Mononuclear cell (primary cell): ENCODE results near the gene FAM20C. TPM values are rescaled to one million over a fixed set of nuclear protein-coding genes. Genes with fewer than 3 reads are reported as not detected.
"Not testable (repeated sequence)": the region's sequence is repeated elsewhere in the genome, so short reads cannot be mapped to it uniquely, and the experiment has no call there.

ENCODE experiments used
- H3K27me3 ChIP-seq: 2 replicates; pipeline ENCODE4 v1.6.0; 2011; ENCODE audit warnings: low read length, control low read depth; ENCODE audit not compliant: insufficient read depth
- H3K4me1 ChIP-seq: 2 replicates; pipeline ENCODE4 v1.5.1; 2011; ENCODE audit warnings: mild to moderate bottlenecking, low read length, control low read depth; ENCODE audit not compliant: insufficient read depth
- H3K4me3 ChIP-seq: 2 replicates; pipeline ENCODE4 v1.5.1; 2011; ENCODE audit warnings: mild to moderate bottlenecking, low read length, moderate library complexity
- H3K9me3 ChIP-seq: 2 replicates; pipeline ENCODE4 v1.5.1; 2011; ENCODE audit warnings: low read depth, mild to moderate bottlenecking, control low read depth, low read length
- total RNA-seq: library from RNA; depleted of rRNA; stranded (reverse); fragments of >200 nt; gene quantifications from one replicate; pipeline ENCODE4 v1.2.3, GENCODE V29; 2012

FAM20C gene
- total RNA-seq, 1 donor: 15.3 TPM

DNA sequence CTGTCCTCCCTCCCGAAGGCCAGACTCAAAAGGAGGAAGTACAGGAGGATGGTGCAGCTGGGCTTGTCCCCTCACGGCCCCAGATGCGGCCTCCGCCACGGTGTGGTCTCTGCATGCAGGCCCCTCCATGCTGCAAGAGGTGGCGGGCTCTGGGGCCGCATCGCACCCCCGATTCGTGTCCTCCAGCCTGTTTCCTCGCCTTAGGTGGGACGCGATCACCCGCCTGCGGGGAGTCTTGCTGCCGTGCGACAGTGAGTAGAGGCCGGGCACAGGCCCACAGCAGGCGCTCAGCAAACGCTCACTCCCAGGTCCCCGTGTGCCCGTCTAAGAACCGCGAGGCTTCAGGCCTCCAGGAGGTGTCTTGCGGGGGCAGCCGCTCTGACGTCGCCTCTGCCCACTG, 13.9 kb upstream of the FAM20C start:
- Histone ChIP-seq H3K4me1 (no peaks in the 10 kb centered on the region), H3K4me3 (no peak overlapping the region), H3K27me3 (no peaks in the 10 kb centered on the region), H3K9me3 (no peaks in the 10 kb centered on the region)

DNA sequence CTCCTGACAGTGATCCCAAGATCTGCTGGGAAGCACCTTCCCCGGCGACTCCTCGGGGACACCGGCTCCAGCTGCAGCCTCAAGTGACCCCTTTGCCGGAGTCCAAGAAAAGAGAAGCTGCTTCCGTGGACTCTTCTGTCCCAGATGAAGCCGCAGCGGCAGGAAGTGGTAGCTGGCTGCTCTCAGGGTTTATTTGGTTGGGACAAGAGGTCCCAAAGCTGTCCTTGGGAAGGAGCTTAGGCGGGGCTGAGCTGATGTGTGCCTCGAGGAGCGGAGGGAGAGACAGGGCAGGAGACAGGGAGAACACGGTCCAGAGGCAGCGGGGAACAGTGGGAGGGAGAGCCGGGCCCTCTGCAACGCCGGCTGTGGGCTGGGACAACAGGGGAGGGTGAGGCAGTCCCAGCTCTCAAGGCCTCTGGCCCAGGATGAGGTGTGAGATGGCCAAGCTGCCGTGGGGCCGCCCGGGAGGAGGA, 13.1 kb upstream of the FAM20C start:
- no peak overlapping the region for H3K4me3 ChIP-seq
- H3K27me3 ChIP-seq: no peaks in the 10 kb centered on the region
- no peaks in the 10 kb centered on the region for H3K9me3 ChIP-seq
- no peaks in the 10 kb centered on the region for H3K4me1 ChIP-seq

DNA sequence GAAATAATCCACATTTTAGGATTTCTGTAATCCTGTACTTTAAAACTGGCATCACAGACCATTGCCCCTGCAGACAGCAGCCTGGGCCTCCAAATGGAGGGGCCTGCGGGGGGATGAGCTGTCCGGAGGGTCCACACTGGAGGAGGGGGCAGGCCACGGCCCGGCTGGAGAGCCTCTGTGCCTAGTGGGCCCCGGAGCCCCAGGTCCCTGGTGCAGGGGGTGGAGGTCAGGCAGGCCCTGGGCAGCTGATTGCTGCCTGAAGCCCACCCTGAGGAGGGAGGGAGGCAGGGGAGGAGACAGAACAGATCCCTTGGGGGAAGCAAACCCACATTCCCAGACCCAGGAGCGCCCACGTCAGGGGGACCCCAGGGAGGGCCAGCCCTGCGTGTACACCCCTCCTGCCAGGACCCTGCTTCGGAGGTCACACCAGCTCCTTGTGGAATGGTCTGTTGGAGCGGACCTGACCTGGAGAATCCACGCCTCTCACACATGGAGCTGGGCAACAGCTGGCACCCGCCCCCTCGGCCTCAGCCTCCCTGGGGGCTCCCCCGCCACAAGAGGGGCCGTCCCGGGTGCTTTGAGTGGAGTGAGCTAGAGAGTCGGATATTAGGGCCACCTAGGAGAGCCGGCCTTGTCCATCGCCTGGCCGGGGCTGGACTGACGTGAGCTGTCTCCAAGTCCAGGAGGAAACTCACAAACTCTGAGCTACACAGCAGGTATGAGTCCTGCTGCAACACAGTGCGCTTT, 12.2 kb upstream of the FAM20C start:
- Histone ChIP-seq H3K9me3 (no peaks in the 10 kb centered on the region), H3K4me3 (no peak overlapping the region), H3K27me3 (no peaks in the 10 kb centered on the region), H3K4me1 (no peaks in the 10 kb centered on the region)

DNA sequence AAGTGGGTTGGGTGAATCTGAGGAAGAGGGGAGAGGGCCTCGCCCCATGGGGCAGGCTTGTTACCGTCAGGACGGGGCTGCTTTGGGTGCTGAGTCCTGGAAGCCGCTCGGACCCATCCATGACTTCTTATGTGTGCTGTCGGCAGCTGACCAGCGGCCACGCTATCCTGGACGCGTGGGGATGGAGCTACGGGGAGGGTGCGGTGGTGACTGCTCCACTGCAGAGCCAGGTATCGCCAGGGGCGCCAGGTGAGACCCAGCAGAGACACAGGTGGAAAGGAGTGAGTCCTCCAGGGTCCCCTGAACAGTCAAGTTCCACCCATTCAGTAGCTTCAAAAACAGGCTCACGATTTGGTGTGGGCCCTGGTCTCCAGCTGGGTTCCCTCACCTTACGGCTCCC, 10.6 kb upstream of the FAM20C start:
- H3K27me3 ChIP-seq: no peaks in the 10 kb centered on the region
- H3K4me3 ChIP-seq: no peak overlapping the region
- no peaks in the 10 kb centered on the region for H3K9me3 ChIP-seq
- H3K4me1 ChIP-seq: no peaks in the 10 kb centered on the region

DNA sequence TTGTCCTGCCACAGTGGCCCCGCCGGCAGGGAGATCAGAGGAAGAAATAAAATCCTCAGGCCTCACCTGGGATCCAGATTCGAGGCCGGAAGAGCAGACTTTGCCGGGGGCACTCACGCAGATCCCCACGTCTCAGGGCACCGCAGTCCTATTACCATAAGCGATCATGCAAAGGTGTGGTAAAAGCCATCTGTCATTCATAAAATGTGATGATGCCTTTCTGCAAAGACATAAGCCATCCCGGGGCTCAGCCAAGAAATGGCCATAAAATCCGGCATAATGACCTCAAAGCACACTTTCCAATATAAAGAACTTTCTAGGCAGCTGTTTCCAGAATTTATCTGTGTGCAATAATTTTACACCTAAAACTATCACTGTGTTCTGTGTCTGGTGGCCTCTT, 9.9 kb upstream of the FAM20C start:
- H3K9me3 ChIP-seq, H3K4me1 ChIP-seq, H3K27me3 ChIP-seq, H3K4me3 ChIP-seq: not testable (repeated sequence)

DNA sequence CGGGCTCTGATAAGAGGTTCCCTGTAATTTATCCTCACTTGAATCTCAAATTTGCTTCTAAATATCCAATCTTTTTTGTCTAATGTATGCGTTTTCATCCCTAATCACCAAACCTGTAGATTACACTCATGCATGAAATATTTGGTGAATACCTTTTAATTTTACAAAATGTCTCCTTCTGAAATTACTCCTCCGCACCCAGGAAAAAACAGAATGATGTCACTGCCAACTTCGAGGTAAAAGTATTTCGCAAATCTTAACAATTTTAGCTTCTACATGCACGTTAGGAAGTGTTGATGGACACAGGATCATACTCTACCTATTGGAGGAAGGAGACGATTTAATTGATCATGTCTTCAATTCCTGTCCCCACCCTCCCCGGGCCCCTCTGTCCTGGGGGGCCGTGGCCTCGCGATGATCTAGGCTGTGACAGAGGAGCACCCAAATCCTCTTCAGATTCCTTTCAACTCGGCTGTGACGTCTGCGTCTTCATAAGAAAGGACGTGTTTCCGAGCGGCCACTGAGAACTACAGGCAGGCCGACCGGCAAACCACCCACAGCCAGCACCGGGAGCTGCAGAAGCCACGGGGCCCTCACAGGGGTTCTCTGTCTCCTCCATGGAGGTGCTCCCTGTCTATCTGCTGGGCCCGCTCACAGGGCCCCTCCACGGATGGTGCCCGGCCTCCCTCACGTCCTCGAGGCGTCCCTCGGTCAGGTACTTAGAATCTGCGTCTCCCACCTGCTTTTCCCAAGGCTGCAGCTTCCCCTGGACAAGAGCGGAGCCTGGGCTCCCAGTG, 8.7 kb upstream of the FAM20C start:
- Histone ChIP-seq H3K4me3 (no peak overlapping the region), H3K9me3 (no peaks in the 10 kb centered on the region), H3K4me1 (no peaks in the 10 kb centered on the region), H3K27me3 (no peaks in the 10 kb centered on the region)

DNA sequence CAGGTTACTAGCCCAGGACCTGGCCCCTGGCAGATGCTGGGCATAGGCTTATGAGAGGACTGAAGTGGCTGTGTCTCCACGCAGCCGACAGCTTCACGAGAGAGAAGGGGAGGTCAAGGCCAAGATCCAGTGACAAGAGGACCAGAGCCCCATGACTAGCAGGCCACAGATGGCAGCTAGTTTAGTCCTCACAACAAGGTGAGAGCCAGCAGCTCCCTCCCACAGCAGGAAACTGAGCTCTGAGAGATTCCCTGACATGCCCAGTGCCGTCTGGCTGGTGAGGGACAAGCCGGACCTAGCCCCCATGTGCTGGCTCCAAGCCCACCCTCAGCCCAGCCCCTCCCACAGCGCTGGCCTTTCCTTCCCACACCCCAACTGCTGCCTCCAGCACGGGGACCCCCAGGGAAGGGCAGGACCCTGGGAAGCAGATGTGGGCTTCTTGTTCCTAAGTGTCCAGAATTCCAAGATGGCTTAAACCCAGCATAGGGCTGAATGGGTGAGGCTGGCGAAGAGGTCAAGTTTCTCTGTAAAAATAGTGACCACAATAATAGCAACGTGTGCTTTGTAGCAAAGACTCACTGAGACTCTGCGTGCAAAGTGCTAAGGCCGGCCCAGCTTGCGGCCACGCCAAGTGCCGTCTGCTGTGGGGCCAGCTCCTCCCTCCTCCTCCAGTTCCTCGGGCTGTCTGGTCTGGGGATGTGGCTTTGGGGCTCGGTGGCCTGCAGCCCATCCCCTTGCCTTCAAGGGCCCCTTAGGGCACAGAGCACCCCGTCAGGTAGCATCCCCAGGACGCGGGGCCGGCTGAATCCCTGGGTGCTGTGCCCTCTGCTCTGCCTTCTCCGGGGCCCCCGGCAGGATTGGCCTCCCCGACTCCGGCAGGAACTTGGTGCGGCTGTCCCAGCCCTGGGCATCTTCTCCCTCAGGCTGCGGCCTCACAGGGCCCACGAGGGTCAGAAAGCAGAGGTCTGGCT, 7.8 kb upstream of the FAM20C start:
- Histone ChIP-seq H3K4me1 (no peaks in the 10 kb centered on the region), H3K9me3 (no peaks in the 10 kb centered on the region), H3K4me3 (no peak overlapping the region), H3K27me3 (no peaks in the 10 kb centered on the region)

DNA sequence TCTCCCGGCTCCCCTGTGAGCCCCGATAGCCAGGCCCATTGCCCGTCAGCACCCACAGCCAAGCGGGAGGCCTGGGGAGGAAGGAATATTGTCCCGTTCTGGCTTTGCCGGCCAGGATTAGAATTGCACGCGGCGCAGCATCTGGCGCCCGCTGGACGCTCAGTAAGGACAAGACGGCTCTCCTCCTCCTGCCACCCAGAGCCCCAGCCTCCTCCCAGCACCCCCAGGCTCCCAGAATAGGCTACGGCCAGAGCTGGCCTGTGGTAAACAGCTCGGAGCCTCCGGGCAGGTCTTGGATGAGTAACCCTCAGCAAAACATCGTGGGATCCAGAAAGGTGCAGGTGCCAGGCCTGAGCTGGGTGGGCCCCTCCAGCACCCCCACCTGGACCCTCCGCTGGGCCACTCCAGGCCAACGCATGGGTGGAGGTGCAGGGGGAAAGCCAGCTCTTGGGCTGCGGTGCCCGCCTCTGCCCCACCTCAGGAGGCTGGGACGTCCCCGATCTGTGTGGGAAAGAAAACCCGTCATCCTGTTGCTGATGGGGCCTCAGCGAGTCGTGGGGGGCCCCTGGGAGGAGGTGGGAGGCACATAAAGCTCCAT, 5.8 kb upstream of the FAM20C start:
- H3K4me3 ChIP-seq: no peak overlapping the region
- peaks cover 3% of the 10 kb centered on the region for H3K27me3 ChIP-seq
- H3K4me1 ChIP-seq: peaks cover 6% of the 10 kb centered on the region
- no peaks in the 10 kb centered on the region for H3K9me3 ChIP-seq

DNA sequence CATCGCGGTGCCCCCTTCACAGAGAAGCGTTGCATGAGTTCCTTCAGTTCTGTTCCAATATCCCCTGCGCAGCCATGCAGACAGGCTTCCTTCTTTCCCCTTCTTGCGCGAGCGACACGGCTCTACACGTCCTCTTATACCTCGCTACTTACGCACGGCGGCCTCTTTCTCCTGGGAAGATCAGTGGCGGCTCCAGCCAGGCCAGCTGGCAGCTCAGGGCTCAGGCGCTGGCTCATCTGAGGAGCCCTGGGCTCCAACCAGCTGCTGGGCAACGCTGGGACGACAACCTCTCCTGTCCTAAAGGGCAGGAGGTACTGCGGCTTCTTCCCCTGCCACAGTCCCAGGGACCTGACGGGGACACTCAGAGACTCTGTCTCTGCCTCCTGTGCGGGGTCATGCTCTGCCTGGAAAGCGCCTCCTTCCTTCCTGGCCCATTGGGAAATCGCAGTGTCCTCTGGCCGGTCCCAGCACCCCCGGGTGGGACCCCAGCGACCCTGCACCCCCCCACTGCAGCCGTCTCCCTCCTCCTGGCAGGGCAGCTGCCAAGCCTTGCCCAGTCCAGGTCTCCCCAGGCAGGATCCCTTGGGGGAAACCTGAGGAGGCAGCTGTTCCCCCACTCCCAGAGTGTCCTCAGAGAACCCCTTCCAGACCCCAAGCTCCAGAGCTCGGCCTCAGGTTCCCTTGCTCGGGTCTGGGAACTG, 5.0 kb upstream of the FAM20C start:
- Histone ChIP-seq H3K4me1 (peaks cover 7% of the 10 kb centered on the region), H3K27me3 (peaks cover 3% of the 10 kb centered on the region), H3K4me3 (no peak overlapping the region), H3K9me3 (no peaks in the 10 kb centered on the region)

DNA sequence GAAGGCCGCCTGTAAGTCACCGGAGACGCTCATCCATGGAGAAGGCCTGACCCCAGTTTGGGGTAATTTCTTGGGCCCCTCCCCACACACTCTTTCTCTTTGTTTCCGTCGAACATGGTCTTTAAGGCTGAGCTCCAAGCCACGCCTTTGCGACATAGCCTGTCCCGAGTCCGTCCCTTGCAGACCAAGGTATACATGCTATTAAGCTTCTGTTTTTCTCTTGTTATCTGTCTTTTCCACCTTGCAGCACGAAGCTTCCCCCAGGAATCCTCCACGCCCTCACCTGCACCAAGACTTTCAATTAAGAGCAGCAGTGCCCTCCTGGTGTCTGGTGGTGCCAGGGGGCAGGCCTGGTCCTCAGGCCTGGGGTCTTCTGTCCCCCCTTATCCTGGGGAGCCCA, 4.2 kb upstream of the FAM20C start:
- Histone ChIP-seq H3K9me3 (no peaks in the 10 kb centered on the region), H3K4me1 (peaks cover 7% of the 10 kb centered on the region), H3K27me3 (peaks cover 3% of the 10 kb centered on the region), H3K4me3 (no peak overlapping the region)

DNA sequence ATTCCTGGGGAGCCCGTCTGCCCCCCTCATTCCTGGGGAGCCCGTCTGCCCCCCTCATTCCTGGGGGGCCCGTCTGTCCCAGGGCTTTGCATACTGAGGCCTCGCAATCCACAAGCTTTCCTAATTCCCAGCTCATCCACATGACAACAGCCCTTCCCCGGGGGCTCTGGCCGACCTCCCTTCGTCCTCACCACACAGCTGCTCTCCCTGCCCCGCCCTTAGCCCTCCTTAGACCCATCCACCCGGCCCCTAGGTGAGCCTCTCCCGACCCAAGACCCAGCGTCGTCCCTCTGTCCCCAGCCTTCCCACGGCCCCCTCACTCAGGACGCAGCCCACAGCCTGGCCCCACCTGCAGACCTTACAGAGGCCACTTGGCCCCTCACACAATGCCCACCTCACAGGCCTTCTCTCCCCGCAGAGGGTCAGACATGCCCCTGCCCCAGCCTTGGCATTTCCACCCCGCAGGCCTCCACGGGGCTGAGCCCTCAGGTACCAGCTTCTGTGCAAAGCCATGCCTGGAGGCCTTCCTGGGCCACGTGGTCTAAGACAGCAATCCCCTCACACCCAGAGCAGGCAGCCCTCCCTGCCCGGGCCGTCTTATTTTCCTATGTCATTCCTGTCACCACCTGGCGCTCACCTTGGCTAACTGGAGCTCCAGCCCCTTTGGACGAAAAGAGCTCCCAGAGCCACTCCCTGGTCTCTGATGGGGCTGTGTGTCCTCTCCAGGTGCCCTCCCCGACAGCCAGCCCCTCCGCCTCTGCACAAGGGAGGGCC, 3.5 kb upstream of the FAM20C start:
- Histone ChIP-seq H3K4me3 (no peak overlapping the region), H3K9me3 (no peaks in the 10 kb centered on the region)

DNA sequence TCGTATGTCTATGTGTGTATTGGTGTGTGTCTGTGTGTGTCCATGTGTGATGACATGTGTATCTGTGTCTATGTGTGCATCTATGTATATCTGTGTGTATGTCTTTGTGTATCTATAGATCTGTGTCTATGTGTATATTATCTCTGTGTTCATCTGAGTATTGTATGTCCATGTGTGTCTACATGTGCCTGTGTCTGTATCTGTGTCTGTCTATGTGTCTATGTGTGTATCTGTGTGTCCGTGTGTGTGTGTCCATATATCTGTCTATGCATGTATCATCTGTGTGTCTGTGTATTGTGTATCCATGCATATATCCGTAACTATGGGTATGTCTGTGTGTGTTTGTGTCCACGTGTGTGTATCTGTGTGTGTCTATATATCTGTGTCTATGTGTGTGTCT, 2.7 kb upstream of the FAM20C start:
- Histone ChIP-seq H3K9me3 (no peaks in the 10 kb centered on the region), H3K27me3 (peaks cover 3% of the 10 kb centered on the region), H3K4me1 (peaks cover 15% of the 10 kb centered on the region), H3K4me3 (no peak overlapping the region)

More for the DNA sequence above, 3.5 kb upstream of the FAM20C start:
- H3K27me3 ChIP-seq: peaks cover 3% of the 10 kb centered on the region
- peaks cover 7% of the 10 kb centered on the region for H3K4me1 ChIP-seq

DNA sequence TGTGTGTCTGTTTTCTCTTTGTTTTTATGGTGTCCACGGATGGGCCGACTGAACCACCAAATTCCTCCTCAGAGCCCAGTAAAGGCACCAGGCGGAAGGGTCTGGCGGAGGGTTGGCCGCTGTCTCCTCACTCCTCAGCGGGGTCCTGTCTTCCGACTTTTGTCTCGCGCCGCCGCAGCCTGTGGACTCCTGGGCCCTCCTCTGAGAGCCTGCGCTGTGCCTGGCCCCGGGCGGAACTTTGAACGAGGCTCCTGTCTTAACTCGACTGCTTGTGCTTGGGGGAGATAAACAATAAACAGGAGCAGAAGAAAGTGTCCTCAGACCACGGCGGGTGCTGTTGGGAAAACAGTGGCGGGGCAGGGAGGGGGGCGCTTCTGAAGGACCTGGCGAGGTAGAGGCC, 2.2 kb upstream of the FAM20C start:
- peaks cover 3% of the 10 kb centered on the region for H3K27me3 ChIP-seq
- no peaks in the 10 kb centered on the region for H3K9me3 ChIP-seq
- peaks cover 19% of the 10 kb centered on the region for H3K4me1 ChIP-seq
- no peak overlapping the region for H3K4me3 ChIP-seq
